ENCODE measurements around the gene MEOX1.

Gene MEOX1

DNA sequence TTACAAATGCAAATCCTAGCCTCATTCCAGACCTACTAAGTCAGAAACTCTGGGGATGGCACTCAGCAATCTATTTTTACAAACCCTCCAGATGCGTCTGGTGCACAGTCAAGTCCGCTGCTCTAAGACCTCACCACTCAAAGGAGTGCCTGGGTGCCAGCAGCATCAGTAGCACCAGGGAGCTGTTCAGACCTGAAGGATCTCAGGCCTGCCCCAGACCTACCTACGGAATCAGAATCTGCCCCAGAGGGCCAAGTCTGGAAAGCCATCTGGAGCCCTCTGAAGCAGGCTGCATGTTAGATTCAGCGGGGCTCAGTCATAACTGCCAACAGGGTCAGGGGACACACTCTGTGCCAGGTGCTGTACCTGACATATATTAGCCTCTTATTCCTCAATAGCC, 17.6 kb downstream of the MEOX1 start:
- Histone ChIP-seq H3K79me2 (ENCODE audit: insufficient read depth, low read length) (no peaks in the 10 kb centered on the region), H3K36me3 (ENCODE audit: insufficient read depth, low read length) (no peaks in the 10 kb centered on the region)
- no peak for TF ChIP-seq EZH2 (IDR thresholded peaks at IDR 0.05; ENCODE audit: borderline replicate concordance, low read length)
- TF ChIP-seq, protein P1, sequence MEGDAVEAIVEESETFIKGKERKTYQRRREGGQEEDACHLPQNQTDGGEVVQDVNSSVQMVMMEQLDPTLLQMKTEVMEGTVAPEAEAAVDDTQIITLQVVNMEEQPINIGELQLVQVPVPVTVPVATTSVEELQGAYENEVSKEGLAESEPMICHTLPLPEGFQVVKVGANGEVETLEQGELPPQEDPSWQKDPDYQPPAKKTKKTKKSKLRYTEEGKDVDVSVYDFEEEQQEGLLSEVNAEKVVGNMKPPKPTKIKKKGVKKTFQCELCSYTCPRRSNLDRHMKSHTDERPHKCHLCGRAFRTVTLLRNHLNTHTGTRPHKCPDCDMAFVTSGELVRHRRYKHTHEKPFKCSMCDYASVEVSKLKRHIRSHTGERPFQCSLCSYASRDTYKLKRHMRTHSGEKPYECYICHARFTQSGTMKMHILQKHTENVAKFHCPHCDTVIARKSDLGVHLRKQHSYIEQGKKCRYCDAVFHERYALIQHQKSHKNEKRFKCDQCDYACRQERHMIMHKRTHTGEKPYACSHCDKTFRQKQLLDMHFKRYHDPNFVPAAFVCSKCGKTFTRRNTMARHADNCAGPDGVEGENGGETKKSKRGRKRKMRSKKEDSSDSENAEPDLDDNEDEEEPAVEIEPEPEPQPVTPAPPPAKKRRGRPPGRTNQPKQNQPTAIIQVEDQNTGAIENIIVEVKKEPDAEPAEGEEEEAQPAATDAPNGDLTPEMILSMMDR (IDR thresholded peaks at IDR 0.05; ENCODE audit: low read length) = no peak

DNA sequence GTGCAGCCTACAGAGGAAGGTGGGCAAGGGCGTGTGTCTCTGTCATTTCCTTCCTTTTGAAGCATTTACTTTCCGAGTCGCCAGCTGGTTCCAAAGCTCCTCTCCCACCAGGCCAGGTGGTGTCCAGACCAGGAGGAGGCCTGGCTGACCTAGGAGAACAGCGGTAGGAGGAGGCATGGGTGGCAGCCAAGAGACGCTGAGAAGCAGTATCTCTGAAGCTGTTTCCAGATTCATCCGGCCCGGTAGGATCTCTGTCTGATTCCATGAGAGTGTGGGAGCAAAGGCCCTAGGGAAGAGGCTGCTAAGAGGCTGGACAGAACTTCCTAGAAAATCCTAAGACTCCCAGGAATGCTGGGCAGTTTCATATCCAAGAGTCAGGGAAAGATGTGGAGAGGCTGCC, 20.3 kb downstream of the MEOX1 start:
- no peaks in the 10 kb centered on the region for H3K79me2 ChIP-seq (ENCODE audit: insufficient read depth, low read length)
- TF ChIP-seq, protein P1 (IDR thresholded peaks at IDR 0.05; ENCODE audit: low read length) = no peak
- no peak for TF ChIP-seq EZH2 (IDR thresholded peaks at IDR 0.05; ENCODE audit: borderline replicate concordance, low read length)
- no peaks in the 10 kb centered on the region for H3K4me1 ChIP-seq (ENCODE audit: insufficient read depth, low read length, severe bottlenecking)
- no peak overlapping the region for H3K27ac ChIP-seq (ENCODE audit: low read depth, low read length, poor library complexity, severe bottlenecking)
- H3K9me3 ChIP-seq (ENCODE audit: low read length) = no peaks in the 10 kb centered on the region
- H3F3A ChIP-seq (ENCODE audit: insufficient read depth, low read length) = no peaks in the 10 kb centered on the region
- H4K20me1 ChIP-seq (ENCODE audit: insufficient read depth, low read length) = no peaks in the 10 kb centered on the region
- H3K27me3 ChIP-seq (ENCODE audit: insufficient read depth, low read length) = no peaks in the 10 kb centered on the region
- no peak overlapping the region for H3K4me3 ChIP-seq (ENCODE audit: low read depth, low read length, poor library complexity, severe bottlenecking)
- H3K4me2 ChIP-seq (ENCODE audit: low read length) = no peak overlapping the region
- no peaks in the 10 kb centered on the region for H3K36me3 ChIP-seq (ENCODE audit: insufficient read depth, low read length)
- H2AFZ ChIP-seq (ENCODE audit: low read length) = no peak overlapping the region
- no peaks in the 10 kb centered on the region for H3K9me2 ChIP-seq (ENCODE audit: low read depth, low read length)
- H3K9ac ChIP-seq (ENCODE audit: low read length) = no peak overlapping the region

More for the DNA sequence above, 17.6 kb downstream of the MEOX1 start:
- Histone ChIP-seq H2AFZ (ENCODE audit: low read length) (no peak overlapping the region), H3K4me1 (ENCODE audit: insufficient read depth, low read length, severe bottlenecking) (no peaks in the 10 kb centered on the region), H3K27ac (ENCODE audit: low read depth, low read length, poor library complexity, severe bottlenecking) (no peak overlapping the region), H3K9me2 (ENCODE audit: low read depth, low read length) (no peaks in the 10 kb centered on the region), H3K27me3 (ENCODE audit: insufficient read depth, low read length) (no peaks in the 10 kb centered on the region), H3K9me3 (ENCODE audit: low read length) (no peaks in the 10 kb centered on the region), H3K9ac (ENCODE audit: low read length) (no peak overlapping the region), H4K20me1 (ENCODE audit: insufficient read depth, low read length) (no peaks in the 10 kb centered on the region), H3F3A (ENCODE audit: insufficient read depth, low read length) (no peaks in the 10 kb centered on the region), H3K4me3 (ENCODE audit: low read depth, low read length, poor library complexity, severe bottlenecking) (no peak overlapping the region), H3K4me2 (ENCODE audit: low read length) (no peak overlapping the region)

DNA sequence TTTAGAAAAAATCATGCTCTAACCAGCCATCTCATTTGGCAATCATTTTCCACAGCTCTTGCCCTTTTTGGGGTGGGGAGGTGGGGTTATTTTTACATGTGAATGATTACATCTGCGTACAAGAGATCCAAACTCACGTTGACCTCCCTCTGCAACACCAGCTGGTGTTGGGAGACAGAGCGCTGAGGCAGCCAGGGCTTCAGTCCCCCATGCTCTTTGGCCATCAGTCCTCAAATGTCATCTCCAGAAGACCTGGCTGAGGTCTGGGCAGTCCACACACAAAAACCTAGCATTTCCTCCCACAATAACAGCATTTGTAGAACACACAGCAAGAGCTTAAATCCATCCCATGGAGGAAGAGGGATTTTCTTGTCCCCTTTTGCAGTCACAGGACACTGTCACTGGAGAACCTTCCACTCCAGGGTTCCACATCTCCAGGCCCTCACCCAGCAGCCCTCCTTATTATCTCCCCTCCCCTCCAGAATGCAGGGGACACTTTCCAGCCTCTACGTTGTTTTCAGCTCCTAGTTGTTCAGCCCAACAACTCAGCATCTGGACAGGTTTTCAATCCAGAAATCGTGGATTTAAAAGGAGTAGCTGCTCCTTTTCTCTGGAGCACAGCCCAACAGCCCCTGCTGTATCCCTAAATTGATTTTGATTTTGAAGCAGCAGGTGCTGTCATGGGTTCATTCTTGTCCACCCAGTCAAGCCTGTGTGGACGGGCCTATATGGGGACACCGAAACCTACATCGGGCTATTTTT, 21.1 kb downstream of the MEOX1 start:
- Histone ChIP-seq H3K79me2 (ENCODE audit: insufficient read depth, low read length) (no peaks in the 10 kb centered on the region), H4K20me1 (ENCODE audit: insufficient read depth, low read length) (no peaks in the 10 kb centered on the region), H3K36me3 (ENCODE audit: insufficient read depth, low read length) (no peaks in the 10 kb centered on the region), H2AFZ (ENCODE audit: low read length) (no peak overlapping the region), H3K4me2 (ENCODE audit: low read length) (no peak overlapping the region), H3F3A (ENCODE audit: insufficient read depth, low read length) (no peaks in the 10 kb centered on the region), H3K9me2 (ENCODE audit: low read depth, low read length) (no peaks in the 10 kb centered on the region), H3K27ac (ENCODE audit: low read depth, low read length, poor library complexity, severe bottlenecking) (no peak overlapping the region), H3K9ac (ENCODE audit: low read length) (no peak overlapping the region), H3K4me1 (ENCODE audit: insufficient read depth, low read length, severe bottlenecking) (no peaks in the 10 kb centered on the region), H3K9me3 (ENCODE audit: low read length) (no peaks in the 10 kb centered on the region), H3K4me3 (ENCODE audit: low read depth, low read length, poor library complexity, severe bottlenecking) (no peak overlapping the region), H3K27me3 (ENCODE audit: insufficient read depth, low read length) (no peaks in the 10 kb centered on the region)
- TF ChIP-seq, protein P1 (IDR thresholded peaks at IDR 0.05; ENCODE audit: low read length) = no peak
- TF ChIP-seq EZH2 (IDR thresholded peaks at IDR 0.05; ENCODE audit: borderline replicate concordance, low read length) = no peak

All from OCI-LY1 (cell line).